ENCODE measurements around the gene LRP1B. TPM values are rescaled to one million over a fixed set of nuclear protein-coding genes. Genes with fewer than 3 reads are reported as not detected.

LRP1B gene
- total and polyA plus RNA-seq, 2 of the 8 experiments (the other 6 are each of a cell fraction or from before 2014, with no cell fraction given), result 0.03 TPM; not detected in 1

DNA sequence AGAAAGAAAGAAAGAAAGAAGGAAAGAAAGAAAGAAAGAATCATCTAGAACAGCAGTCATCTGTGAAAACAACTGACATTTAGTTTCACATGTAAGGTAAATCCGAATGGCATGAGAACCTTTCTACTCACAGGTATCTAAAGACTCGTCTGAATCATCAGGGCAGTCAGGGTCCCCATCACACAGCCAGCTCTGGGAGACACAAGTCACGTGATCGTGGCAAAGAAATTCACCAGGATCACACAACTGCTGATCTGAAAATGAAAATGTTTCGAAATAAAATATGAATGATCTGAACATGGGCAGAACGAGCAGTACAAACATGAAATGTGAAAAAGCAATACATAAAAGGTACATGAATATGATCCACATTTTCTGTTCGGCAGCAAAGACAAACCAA, 320.7 kb downstream of the LRP1B start:
- H3K18ac ChIP-seq (ENCODE audit: extremely low read depth, low read length), result no peak overlapping the region
- no peaks in the 10 kb centered on the region for H3K79me1 ChIP-seq (ENCODE audit: low read depth, low read length)
- H3K4me2 ChIP-seq (ENCODE audit: insufficient read depth in 1 of 2, low read depth in 2 of 2, low read length in 2 of 2), result no peak overlapping the region
- CTCF ChIA-PET (ENCODE audit: partially characterized antibody), result no interaction called here
- POLR2A ChIA-PET (ENCODE audit: partially characterized antibody), result no interaction called here
- no peak overlapping the region for H2BK5ac ChIP-seq (ENCODE audit: low read depth, low read length)
- H2BK12ac ChIP-seq (ENCODE audit: low read depth, low read length), result no peak overlapping the region
- H3K4ac ChIP-seq (replicated peaks; ENCODE audit: insufficient read length, low read depth, low read length), result no peak overlapping the region
- H3K23ac ChIP-seq (ENCODE audit: insufficient read length), result no peak overlapping the region
- WGBS, 2 experiments (ENCODE audit: extremely low coverage in 1 of 2, insufficient coverage in 1 of 2, insufficient read length in 1 of 2, insufficient replicate concordance in 2 of 2, low coverage in 1 of 2, low lambda C conversion rate in 2 of 2, missing lambda C conversion rate in 1 of 2), result 85% methylated on average over 7 of the region's 7 CpGs; no CpG with 5 or more reads in 1 of the 2 experiments
- H2BK20ac ChIP-seq (ENCODE audit: low read length), result no peak overlapping the region
- H3K79me2 ChIP-seq (ENCODE audit: control insufficient read depth in 1 of 2, insufficient read depth in 2 of 2, low read length in 2 of 2), result no peaks in the 10 kb centered on the region
- DNase-seq (ENCODE audit: low read depth in 1 of 2, low spot score in 2 of 2) (no peak), FAIRE-seq (no peak)
- no peak overlapping the region for H2AK5ac ChIP-seq (ENCODE audit: low read depth, low read length)
- no peak overlapping the region for H3K4me3 ChIP-seq (ENCODE audit: extremely low read depth in 1 of 4, insufficient read depth in 2 of 4, low read depth in 3 of 4, low read length in 4 of 4)
- H4K5ac ChIP-seq (ENCODE audit: insufficient read length, low read depth, low read length), result no peak overlapping the region
- no peaks in the 10 kb centered on the region for H4K20me1 ChIP-seq (replicated peaks in 1 of 2; ENCODE audit: control insufficient read depth in 1 of 2, insufficient read depth in 2 of 2, low read length in 2 of 2)
- TF ChIP-seq HDAC2 (IDR thresholded peaks at IDR 0.05; ENCODE audit: borderline replicate concordance in 1 of 2, low read depth in 2 of 2, low read length in 2 of 2) (no peak), SUZ12 (IDR thresholded peaks at IDR 0.05; ENCODE audit: low read length) (no peak)
- no peak overlapping the region for H3K27ac ChIP-seq (ENCODE audit: low read depth, low read length)
- no peak overlapping the region for H3K56ac ChIP-seq (replicated peaks; ENCODE audit: insufficient read length, low read depth, low read length)
- H2AFZ ChIP-seq (ENCODE audit: low read length), result peak overlapping the region; percentile 63; the same call in 1 of the 2 replicates
- H2BK15ac ChIP-seq (ENCODE audit: low read length), result no peak overlapping the region
- no peak overlapping the region for H3K14ac ChIP-seq (ENCODE audit: insufficient read length)
- H2BK120ac ChIP-seq (replicated peaks; ENCODE audit: low read depth, low read length), result no peak overlapping the region
- H3K36me3 ChIP-seq (ENCODE audit: control insufficient read depth in 2 of 4, insufficient read depth in 4 of 4, low read length in 3 of 4), result no peaks in the 10 kb centered on the region
- H3K27me3 ChIP-seq (replicated peaks in 1 of 4; ENCODE audit: control insufficient read depth in 3 of 4, extremely low read depth in 1 of 4, insufficient read depth in 3 of 4, low read length in 3 of 4), result no peaks in the 10 kb centered on the region
- no peaks in the 10 kb centered on the region for H3K23me2 ChIP-seq (ENCODE audit: low read depth, low read length)
- 0 out of 7 replicates have a peak, but pooled peaks cover 0 to 2% (median 0%) of the 10 kb centered on the region in 4 experiments for H3K4me1 ChIP-seq (replicated peaks in 1 of 4; ENCODE audit: control insufficient read depth in 3 of 4, insufficient read depth in 4 of 4, low read length in 3 of 4)
- no peaks in the 10 kb centered on the region for H3K9me3 ChIP-seq (ENCODE audit: insufficient read depth in 2 of 2, low read depth in 1 of 2, low read length in 1 of 2)
- no peak overlapping the region for H3K9ac ChIP-seq (replicated peaks in 1 of 4; ENCODE audit: extremely low read depth in 1 of 4, low read depth in 3 of 4, low read length in 3 of 4)
- H4K91ac ChIP-seq (replicated peaks; ENCODE audit: insufficient read length, low read length), result no peak overlapping the region
- H4K8ac ChIP-seq (ENCODE audit: extremely low read depth, insufficient read depth, low read length), result no peak overlapping the region

Data from H1 (cell line).